ENCODE data around the gene PLOD1. TPM values are rescaled to one million over a fixed set of nuclear protein-coding genes. Genes with fewer than 3 reads are reported as not detected.

PLOD1 gene
- polyA plus RNA-seq, 1 donor (not counting 4 experiments of a cell fraction or from before 2014, with no cell fraction given) = 63.6 TPM

- dilution Hi-C loops (cut with MboI; ENCODE audit: extremely low pct_ligation_motif_present, low sequenced_read_pairs) = no loop called here
- Histone ChIP-seq H3K9me1 (ENCODE audit: control insufficient read depth, extremely low read depth, insufficient read depth, low read length) (no peaks in the 10 kb centered on the region), H3K4me2 (ENCODE audit: control insufficient read depth, extremely low read depth, insufficient read depth, low read depth, low read length) (no peak overlapping the region), H3K79me2 (ENCODE audit: control insufficient read depth, insufficient read depth, low read length) (no peaks in the 10 kb centered on the region), H3K4me3 (ENCODE audit: control insufficient read depth in 2 of 3, extremely low read depth in 1 of 3, insufficient read depth in 2 of 3, low read depth in 1 of 3, low read length in 3 of 3) (no peak overlapping the region), H2AFZ (ENCODE audit: control insufficient read depth, low read length) (no peak overlapping the region), H3K9me3 (ENCODE audit: control insufficient read depth, low read depth, low read length) (no peaks in the 10 kb centered on the region), H3K36me3 (ENCODE audit: control insufficient read depth in 2 of 2, extremely low read depth in 1 of 2, insufficient read depth in 2 of 2, low read length in 2 of 2) (peaks cover 11 to 26% of the 10 kb centered on the region in 2 experiments), H3K4me1 (ENCODE audit: control insufficient read depth, extremely low read depth, insufficient read depth, low read length) (no peaks in the 10 kb centered on the region), H4K20me1 (ENCODE audit: control insufficient read depth, extremely low read depth, insufficient read depth, low read length) (no peaks in the 10 kb centered on the region), H3K9ac (ENCODE audit: control insufficient read depth, extremely low read depth, insufficient read depth, low read length) (no peak overlapping the region), H3K27ac (ENCODE audit: control insufficient read depth, insufficient read depth, low read length) (no peak overlapping the region), H3K27me3 (ENCODE audit: control insufficient read depth, extremely low read depth, insufficient read depth, low read length) (no peaks in the 10 kb centered on the region)
- TF ChIP-seq CTCF (optimal IDR thresholded peaks at IDR 0.05 in 1 of 3, IDR thresholded peaks at IDR 0.05 in 1 of 3, conservative IDR thresholded peaks at IDR 0.05 in 1 of 3; ENCODE audit: extremely low read depth in 1 of 3, insufficient read depth in 2 of 3, low read length in 3 of 3) (no peak), EZH2 (IDR thresholded peaks at IDR 0.05; ENCODE audit: low read length) (no peak)
- no peak for DNase-seq (ENCODE audit: low read depth, low spot score)
- no peak for FAIRE-seq
Observed at GRCh38 chr1:11957398-11957797, 22.9 kb downstream of the PLOD1 start.

DNA sequence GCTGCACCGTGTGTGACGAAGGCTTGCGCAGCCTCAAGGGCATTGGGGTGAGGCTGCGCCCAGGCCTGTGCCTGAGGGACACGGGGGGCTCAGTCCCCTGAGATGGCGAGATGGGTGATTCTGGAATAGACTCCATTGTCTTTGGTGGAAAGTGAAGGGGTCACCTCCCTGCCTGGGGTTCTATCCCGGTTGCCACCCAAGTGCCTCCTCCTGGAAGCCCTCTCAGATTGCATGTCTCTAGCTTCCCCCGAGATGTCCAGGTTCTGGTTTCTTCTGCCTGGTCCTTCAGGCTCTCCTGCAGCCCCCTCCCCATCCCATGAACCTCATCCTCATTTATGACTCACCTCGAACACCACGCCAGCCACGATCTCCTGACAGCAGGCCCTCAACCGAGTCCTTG, 23.4 kb downstream of the PLOD1 start:
- Histone ChIP-seq H3K27me3 (ENCODE audit: control insufficient read depth, extremely low read depth, insufficient read depth, low read length) (no peaks in the 10 kb centered on the region), H3K36me3 (ENCODE audit: control insufficient read depth in 2 of 2, extremely low read depth in 1 of 2, insufficient read depth in 2 of 2, low read length in 2 of 2) (peaks cover 11 to 23% of the 10 kb centered on the region in 2 experiments), H3K9ac (ENCODE audit: control insufficient read depth, extremely low read depth, insufficient read depth, low read length) (no peak overlapping the region), H3K9me3 (ENCODE audit: control insufficient read depth, low read depth, low read length) (no peaks in the 10 kb centered on the region), H4K20me1 (ENCODE audit: control insufficient read depth, extremely low read depth, insufficient read depth, low read length) (no peaks in the 10 kb centered on the region), H2AFZ (ENCODE audit: control insufficient read depth, low read length) (no peak overlapping the region), H3K4me2 (ENCODE audit: control insufficient read depth, extremely low read depth, insufficient read depth, low read depth, low read length) (no peak overlapping the region), H3K27ac (ENCODE audit: control insufficient read depth, insufficient read depth, low read length) (no peak overlapping the region), H3K4me3 (ENCODE audit: control insufficient read depth in 2 of 3, extremely low read depth in 1 of 3, insufficient read depth in 2 of 3, low read depth in 1 of 3, low read length in 3 of 3) (no peak overlapping the region), H3K4me1 (ENCODE audit: control insufficient read depth, extremely low read depth, insufficient read depth, low read length) (no peaks in the 10 kb centered on the region), H3K9me1 (ENCODE audit: control insufficient read depth, extremely low read depth, insufficient read depth, low read length) (no peaks in the 10 kb centered on the region), H3K79me2 (ENCODE audit: control insufficient read depth, insufficient read depth, low read length) (no peaks in the 10 kb centered on the region)
- no peak for DNase-seq (ENCODE audit: low read depth, low spot score)
- dilution Hi-C loops (cut with MboI; ENCODE audit: extremely low pct_ligation_motif_present, low sequenced_read_pairs) = no loop called here
- TF ChIP-seq CTCF (optimal IDR thresholded peaks at IDR 0.05 in 1 of 3, IDR thresholded peaks at IDR 0.05 in 1 of 3, conservative IDR thresholded peaks at IDR 0.05 in 1 of 3; ENCODE audit: extremely low read depth in 1 of 3, insufficient read depth in 2 of 3, low read length in 3 of 3) = no peak
- FAIRE-seq = no peak
